ENCODE measurements around the gene MRPL17. TPM values are rescaled to one million over a fixed set of nuclear protein-coding genes. Genes with fewer than 3 reads are reported as not detected.

MRPL17 gene
- total RNA-seq, 1 experiment from 2014 or later: 77.1 TPM

GRCh38 chr11:6681949-6682348 lies 1.2 kb downstream of the MRPL17 start:
- Mint-ChIP-seq H3K4me1 (peaks cover 28% of the 10 kb centered on the region), H3K4me3 (peak overlapping the region; percentile 99), H3K9me3 (peaks cover 4% of the 10 kb centered on the region), H3K27ac (peak overlapping the region; percentile 32; the same call in 1 of the 2 replicates), H3K36me3 (peaks cover 21% of the 10 kb centered on the region), H3K27me3 (ENCODE audit: low read depth) (no peaks in the 10 kb centered on the region; the same call in none of the 2 replicates)
- CTCF ChIA-PET: interaction anchor here (0.9 kb wide), 1 partner anchor 151 kb away, joined by 3 read pairs; no protein-coding TSS in a partner anchor
- no peak for DNase-seq (ENCODE audit: low spot score)
- no peak for ATAC-seq
- POLR2A ChIA-PET: no interaction called here
- no peak for TF ChIP-seq ETV6 (CRISPR knock-in tag; IDR thresholded peaks at IDR 0.05)
- TF ChIP-seq ZBTB43 (CRISPR knock-in tag; IDR thresholded peaks at IDR 0.05): no peak
- no peak for TF ChIP-seq ZNF281 (CRISPR knock-in tag; IDR thresholded peaks at IDR 0.05)
- no peak for TF ChIP-seq E2F1 (CRISPR knock-in tag; IDR thresholded peaks at IDR 0.05)
- TF ChIP-seq NFE2L1 (CRISPR knock-in tag; IDR thresholded peaks at IDR 0.05): no peak
- no peak for TF ChIP-seq OVOL2 (CRISPR knock-in tag; IDR thresholded peaks at IDR 0.05; ENCODE audit: borderline replicate concordance)
- no peak for TF ChIP-seq MLX (CRISPR knock-in tag; IDR thresholded peaks at IDR 0.05)
- no peak for TF ChIP-seq ZNF219 (CRISPR knock-in tag; IDR thresholded peaks at IDR 0.05; ENCODE audit: borderline replicate concordance)
- no peak for TF ChIP-seq IRF1 (CRISPR knock-in tag; IDR thresholded peaks at IDR 0.05)

GRCh38 chr11:6681505-6681904 lies 1.6 kb downstream of the MRPL17 start:
- no peak for DNase-seq (ENCODE audit: low spot score)
- no peak for ATAC-seq
- Mint-ChIP-seq H3K4me1 (peaks cover 26% of the 10 kb centered on the region), H3K36me3 (peaks cover 21% of the 10 kb centered on the region), H3K9me3 (no peaks in the 10 kb centered on the region), H3K27me3 (ENCODE audit: low read depth) (no peaks in the 10 kb centered on the region; the same call in 1 of the 2 replicates), H3K4me3 (peak overlapping the region; percentile 99), H3K27ac (peak overlapping the region; percentile 64)
- ChIA-PET CTCF (no interaction called here), POLR2A (no interaction called here)
- no peak for TF ChIP-seq GTF2I (CRISPR knock-in tag; conservative IDR thresholded peaks at IDR 0.05)
- no peak for TF ChIP-seq ERG (CRISPR knock-in tag; IDR thresholded peaks at IDR 0.05)
- no peak for TF ChIP-seq ZSCAN18 (CRISPR knock-in tag; IDR thresholded peaks at IDR 0.05)
- no peak for TF ChIP-seq TP53 (CRISPR knock-in tag; IDR thresholded peaks at IDR 0.05)
- no peak for TF ChIP-seq PRRX2 (CRISPR knock-in tag; IDR thresholded peaks at IDR 0.05)
- no peak for TF ChIP-seq OVOL2 (CRISPR knock-in tag; IDR thresholded peaks at IDR 0.05; ENCODE audit: borderline replicate concordance)
- no peak for TF ChIP-seq MAX (CRISPR knock-in tag; IDR thresholded peaks at IDR 0.05)
